GM08714 (cell line): ENCODE measurements around the gene ANKRD44.

Experiments
- H3K4me3 ChIP-seq: fragments of 200-500 bp; sonication (Bioruptor generic); 2 replicates; pipeline ENCODE4 v1.5.1; 2014; ENCODE audit warnings: mild to moderate bottlenecking, low read length, inconsistent platforms
- ZNF274 ChIP-seq: IDR thresholded peaks from 2 replicates; pipeline ENCODE4 v1.6.1; 2012; ENCODE audit warnings: mild to moderate bottlenecking, low read depth, low read length

The ANKRD44 gene

DNA sequence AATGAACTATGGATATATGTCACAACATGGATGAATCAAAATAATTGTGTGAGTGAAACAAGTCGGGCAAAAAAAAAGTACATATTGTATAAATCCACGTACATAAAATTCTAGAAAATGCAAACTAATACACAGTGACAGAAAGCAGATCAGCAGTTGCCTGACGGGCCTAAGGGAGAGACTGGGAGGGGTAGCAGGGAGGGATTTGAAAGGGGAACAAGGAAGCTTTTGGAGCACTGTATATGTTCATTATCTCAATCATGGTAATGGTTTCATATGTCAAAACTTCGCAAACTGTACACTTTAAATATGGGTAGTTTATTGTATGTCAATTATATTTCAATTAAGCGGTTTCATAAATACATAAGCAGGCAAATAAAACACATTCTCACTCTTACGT, 153.8 kb downstream of the ANKRD44 start:
- no peak for TF ChIP-seq ZNF274

DNA sequence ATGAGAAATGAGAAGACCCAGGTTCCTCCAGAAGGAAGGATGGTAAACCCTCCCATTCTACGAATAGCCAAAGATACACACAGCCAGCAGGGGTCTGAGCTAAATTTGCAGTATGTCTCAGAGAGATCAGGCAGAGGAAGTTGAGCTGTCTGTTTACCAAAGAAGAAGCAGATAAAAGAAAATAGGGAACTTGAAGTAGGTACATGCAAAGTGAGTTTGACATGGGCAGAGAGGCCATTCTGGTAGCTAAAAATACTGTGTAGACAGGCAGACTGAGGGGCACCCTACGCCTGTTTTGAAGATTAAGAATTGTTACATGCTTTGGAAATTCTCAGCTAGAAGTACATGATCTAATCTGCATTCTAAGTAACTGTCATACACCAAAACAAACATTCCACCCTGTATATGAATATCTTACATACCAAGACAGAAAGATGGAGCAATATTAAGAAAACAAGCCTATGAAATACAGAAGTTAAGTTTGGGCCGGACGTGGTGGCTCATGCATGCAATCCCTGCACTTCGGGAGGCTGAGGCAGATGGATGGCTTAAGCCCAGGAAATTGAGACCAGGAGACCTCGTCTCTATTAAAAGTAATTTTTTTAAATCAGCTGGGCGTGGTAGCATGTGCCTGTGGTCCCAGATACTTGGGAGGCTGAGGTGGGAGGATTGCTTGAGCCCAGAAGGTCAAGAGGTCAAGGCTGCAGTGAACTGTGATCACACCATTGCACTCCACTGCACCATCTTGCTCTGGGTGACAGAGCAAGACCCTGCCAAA, 157.9 kb downstream of the ANKRD44 start:
- no peak for TF ChIP-seq ZNF274
- peak overlapping the region; percentile 39; the same call in 1 of the 2 replicates for H3K4me3 ChIP-seq

More for the DNA sequence above, 153.8 kb downstream of the ANKRD44 start:
- no peak overlapping the region for H3K4me3 ChIP-seq

DNA sequence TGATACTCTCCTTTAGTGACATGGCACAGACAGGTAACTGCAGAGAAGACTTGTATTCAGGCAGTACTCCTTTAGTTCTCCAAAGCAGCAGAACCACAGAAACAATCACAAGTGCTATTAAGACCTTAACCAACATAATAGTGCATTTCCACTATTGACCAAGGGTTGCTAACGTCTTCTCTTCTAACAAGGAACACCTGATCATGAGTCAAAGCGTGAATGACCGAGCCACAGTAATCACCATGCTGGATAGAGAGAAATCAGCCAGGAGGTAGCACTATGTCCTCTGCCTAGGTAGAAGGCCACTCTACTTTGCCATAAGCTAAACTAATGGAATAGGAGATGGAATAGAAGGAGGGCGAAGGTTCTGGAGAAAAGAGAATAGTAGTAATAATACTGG, 161.0 kb downstream of the ANKRD44 start:
- no peak for TF ChIP-seq ZNF274
- no peak overlapping the region for H3K4me3 ChIP-seq

DNA sequence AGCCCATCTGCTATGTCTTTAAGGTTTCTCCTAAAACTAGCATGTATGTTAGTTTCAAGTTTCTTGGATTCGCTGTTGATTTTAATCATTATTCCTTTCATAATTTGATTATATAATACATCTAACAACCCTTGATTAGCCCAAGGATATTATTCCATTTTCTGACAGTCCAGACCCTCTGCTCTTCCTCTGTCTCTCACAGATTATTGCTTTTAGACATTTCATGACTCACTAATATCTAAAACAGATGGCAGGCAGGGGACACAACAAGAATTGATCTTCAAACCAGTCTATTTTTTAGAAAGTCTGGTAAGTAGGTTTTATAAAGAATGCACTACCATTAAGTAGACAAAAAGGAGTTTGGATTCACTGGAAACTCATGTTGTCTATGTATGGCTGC, 162.2 kb downstream of the ANKRD44 start:
- no peak for TF ChIP-seq ZNF274
- H3K4me3 ChIP-seq = no peak overlapping the region

DNA sequence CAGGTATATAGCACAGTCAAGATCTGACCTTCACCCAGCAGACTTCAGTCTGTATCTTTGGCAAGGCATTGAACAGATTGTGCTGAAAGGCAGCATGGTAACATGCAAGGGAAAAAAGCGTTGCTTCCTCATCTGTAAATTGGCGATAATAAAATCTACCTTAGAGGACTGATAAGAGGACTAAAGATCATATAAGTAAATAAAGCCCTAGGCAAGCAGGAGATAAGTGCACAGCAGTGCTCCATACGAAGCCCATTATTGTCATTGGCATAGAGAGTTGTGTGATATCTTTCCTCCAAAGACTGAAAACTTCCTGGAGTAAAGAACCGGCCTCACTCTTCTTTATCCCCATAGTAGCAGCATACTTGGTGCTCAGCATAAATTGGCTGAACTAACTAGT, 162.6 kb downstream of the ANKRD44 start:
- no peak for TF ChIP-seq ZNF274
- H3K4me3 ChIP-seq = no peak overlapping the region

DNA sequence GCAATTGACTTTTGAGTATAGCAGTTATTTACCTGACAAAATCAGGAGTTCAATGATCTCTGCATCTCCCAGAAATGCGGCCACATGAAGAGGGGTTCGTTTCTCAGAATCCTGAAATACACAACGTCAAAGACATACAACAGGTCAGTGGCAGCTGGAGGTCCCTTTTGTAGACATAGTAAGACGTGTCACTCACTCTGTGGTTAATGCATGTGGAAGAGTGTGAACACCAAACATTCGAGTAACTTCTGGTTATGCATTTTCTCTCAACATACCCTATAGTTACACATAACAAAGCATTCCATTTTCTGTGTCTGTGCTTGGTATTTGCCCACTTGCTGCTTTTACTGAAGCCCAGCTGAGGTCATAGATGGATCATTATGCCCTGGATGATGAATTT, 163.6 kb downstream of the ANKRD44 start:
- H3K4me3 ChIP-seq = no peak overlapping the region
- TF ChIP-seq ZNF274 = no peak

DNA sequence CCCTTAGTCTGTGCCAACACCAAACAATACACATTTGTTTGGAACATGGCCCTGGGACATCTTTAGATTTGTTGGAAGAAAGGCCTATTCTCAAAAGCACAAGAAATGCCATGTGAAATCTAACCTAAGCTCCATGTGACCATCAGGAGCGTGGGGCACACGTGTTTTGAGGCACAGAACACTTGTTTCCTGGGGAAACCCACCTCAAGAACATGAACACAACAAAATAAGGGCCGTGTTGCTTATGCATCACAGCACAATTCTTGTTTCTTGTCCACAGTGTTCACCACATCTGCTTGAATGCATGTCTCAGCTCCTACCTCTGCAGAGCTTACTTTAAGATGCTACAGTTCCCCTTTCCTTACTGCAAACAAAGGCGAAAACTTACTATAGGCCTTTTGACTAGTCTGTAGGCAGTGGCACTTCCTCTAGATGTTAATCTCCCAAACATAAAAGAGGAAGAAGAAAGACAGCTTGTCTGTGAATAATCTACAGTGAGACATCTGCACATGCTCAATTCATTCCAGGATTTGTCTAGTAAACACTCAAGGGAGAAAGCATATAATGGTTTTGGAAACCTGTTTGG, 165.0 kb downstream of the ANKRD44 start:
- TF ChIP-seq ZNF274 = no peak

DNA sequence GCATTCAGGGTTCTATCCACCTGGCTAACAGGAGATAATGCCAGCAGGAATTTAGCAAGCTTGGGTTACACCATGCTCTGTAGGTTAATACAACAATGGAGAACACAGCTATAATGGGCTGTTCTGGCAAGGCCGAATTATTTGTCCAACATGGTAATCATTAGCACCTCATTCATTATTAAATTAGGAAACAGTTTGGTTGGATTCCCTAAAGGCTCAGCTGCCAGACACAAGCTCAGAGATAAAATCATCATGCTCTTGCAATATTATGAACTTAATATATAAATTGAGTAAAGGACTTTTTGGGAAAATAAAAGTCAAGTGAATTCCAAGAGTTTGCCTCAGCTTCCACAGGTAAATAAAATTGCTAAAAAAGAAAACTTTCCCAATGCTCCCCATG, 166.4 kb downstream of the ANKRD44 start:
- no peak overlapping the region for H3K4me3 ChIP-seq
- TF ChIP-seq ZNF274 = no peak

More for the DNA sequence above, 165.0 kb downstream of the ANKRD44 start:
- H3K4me3 ChIP-seq = no peak overlapping the region

DNA sequence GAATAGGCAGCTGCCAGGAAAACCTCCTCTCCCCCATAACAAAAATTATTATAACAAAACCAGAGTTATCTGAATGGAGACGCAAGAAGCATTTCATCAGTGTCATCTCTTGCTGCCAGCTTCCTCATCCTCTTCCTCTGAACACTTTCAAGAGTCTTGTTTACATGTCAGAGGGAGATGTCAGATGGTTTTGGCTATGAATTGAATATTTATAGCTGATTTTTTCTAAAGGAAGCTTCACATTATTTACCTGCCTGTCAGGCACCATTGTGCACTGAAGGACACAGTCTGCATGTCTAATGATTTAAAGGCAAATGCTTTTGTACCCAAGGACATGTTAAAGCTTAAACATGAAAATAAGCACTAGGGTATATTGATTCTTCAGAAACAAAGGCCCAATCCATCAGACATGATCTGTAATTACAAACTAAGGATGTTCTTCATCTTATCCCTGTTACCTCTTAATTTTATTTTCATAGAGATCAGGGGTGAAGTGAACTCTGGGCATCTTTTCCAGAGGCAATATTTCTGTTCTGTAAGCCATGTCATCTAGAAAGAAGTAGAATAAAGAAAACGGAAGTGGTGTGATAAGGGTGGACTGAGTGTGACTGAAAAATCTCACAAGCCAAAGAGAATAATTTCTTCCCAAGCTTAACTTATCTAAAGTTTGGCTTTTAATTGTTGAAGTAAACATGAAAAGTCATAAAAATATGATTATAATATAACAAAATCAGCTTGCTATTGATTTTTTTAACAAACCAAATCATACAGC, 168.7 kb downstream of the ANKRD44 start:
- H3K4me3 ChIP-seq = no peak overlapping the region
- TF ChIP-seq ZNF274 = no peak

DNA sequence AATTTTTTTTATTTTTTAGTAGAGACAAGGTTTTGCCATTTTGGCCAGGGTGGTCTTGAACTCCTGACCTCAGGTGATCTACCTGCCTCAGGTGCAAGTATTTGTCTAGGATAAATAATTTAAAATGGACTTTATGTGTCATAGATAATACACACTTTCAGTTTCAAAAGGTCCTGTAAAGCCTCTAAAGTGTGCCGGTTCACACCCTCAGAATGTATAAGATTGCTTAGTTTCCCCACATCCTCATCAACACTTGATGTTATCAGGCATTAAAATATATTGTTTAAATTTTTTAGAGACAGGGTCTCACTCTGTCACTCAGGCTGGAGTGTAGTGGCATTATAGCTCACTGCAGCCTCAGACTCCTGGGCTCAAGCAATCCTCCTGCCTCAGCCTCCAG, 170.5 kb downstream of the ANKRD44 start:
- no peak overlapping the region for H3K4me3 ChIP-seq
- no peak for TF ChIP-seq ZNF274

DNA sequence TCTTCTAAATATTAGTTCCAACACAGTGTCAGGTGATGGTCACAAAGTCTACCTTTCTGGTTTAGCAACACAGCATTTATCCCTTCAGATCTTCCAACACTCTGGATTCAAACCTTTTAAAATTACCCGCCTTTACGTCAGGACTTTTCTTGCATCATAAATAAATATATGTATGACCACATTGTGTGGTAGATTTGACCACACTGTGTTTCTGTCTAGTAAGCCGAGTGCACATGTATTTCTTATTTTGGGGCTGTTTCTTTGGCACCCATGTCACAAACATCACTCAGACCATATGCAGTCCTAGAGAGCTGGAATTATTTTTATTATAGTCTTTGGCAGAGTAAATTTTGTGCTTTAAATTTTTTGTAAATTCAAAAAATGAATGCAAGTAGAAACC, 172.1 kb downstream of the ANKRD44 start:
- no peak overlapping the region for H3K4me3 ChIP-seq
- no peak for TF ChIP-seq ZNF274

DNA sequence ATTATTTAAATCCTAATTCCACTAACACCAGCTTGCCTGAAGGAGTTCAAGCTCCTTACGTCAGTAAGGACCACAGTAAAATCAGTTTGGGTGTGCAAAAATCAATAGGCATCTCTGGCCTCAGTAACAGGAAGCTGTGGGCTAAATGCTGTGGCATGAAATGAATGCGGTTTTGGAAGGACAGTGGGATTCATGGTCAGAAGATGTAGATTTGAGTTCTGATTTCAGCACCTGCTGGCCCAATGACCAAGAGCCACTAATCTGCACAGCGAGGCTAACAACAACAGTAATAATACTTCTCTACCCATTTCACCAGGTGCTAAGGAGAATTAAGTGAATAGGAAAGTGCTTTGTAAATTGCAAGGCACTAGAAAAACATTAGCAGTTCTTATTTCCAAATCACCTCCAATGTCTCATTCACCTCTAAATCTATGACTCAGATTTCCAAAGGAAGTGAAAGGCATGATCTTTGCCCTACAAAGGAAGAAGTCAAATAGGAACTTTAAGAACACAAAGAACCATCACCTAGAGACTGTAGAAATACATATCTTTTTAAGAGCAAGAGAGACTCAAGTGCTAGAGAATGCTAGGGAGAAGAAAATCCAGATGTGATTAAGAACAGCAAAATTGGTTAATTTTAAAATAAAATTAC, 172.6 kb downstream of the ANKRD44 start:
- no peak for TF ChIP-seq ZNF274
- H3K4me3 ChIP-seq = no peak overlapping the region

DNA sequence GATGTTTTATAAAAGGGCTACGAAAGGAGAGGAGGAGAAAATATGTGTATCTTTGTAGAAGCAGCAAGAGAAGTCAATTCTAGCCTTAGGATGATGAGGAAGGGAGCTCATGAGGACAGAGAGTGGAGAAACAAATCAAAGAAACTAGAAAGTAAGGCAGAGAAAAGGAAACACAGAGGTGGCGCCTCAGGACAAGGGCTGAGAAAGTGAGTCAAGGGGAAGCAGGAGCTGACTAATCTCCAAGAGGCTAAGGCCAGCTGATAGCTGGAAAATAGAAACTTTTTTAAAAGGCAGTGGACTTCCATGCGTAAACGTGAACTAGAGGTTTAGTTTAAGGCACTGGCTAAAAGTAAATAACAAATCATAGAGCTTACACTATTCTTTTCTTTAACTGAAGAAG, 173.3 kb downstream of the ANKRD44 start:
- H3K4me3 ChIP-seq = no peak overlapping the region
- no peak for TF ChIP-seq ZNF274

DNA sequence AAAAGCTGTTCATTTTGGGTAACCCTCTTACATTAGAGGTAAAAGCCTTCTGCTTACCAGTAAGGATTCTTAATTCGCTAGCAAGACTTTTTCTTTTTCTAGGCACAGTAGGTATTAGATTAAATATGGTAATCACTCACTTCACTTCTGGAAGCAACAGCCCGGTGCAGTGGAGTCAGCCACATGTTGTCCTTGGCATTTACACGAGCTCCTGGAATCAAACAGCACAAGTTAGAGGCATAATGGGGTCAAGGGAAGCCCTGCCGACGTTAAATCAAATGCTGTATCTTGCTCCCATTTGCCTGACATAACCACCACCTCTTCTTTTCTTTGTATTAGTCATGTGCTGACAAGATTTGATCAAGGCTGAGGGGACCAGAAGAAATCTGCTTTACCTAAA, 174.1 kb downstream of the ANKRD44 start:
- TF ChIP-seq ZNF274 = no peak
- no peak overlapping the region for H3K4me3 ChIP-seq
